ENCODE results near the gene ENDOD1. TPM values are rescaled to one million over a fixed set of nuclear protein-coding genes. Genes with fewer than 3 reads are reported as not detected.

ENDOD1 gene
- total and polyA plus RNA-seq, 4 experiments from 2014 or later, result 7.2 to 13.3 (median 11.6) TPM

- Histone ChIP-seq H3K4me1 (ENCODE audit: insufficient read depth, low read length) (peaks cover 15% of the 10 kb centered on the region), H3K9me3 (ENCODE audit: control insufficient read depth in 1 of 2, low read length in 2 of 2) (no peaks in the 10 kb centered on the region), H3K4me3 (ENCODE audit: low read length in 2 of 2) (no peak overlapping the region), H3K36me3 (ENCODE audit: insufficient read depth, low read length) (no peaks in the 10 kb centered on the region), H3K27ac (ENCODE audit: low read depth, low read length) (no peak overlapping the region), H3K27me3 (ENCODE audit: insufficient read depth, low read length) (no peaks in the 10 kb centered on the region)
- ChIA-PET POLR2A (ENCODE audit: partially characterized antibody) (interaction anchor here (1.0 to 13.9 kb wide), 2 partner anchors 17 to 23 kb away, joined by 3 to 376 read pairs; partner anchors contain the start of gene ENDOD1), CTCF (ENCODE audit: partially characterized antibody) (interaction anchor here (1.0 to 10.0 kb wide), 3 partner anchors 8 to 75 kb away, joined by 3 to 167 read pairs (median 4); partner anchors contain the start of gene SRSF8)
- Mint-ChIP-seq H3K4me1 (peaks cover 14 to 24% (median 21%) of the 10 kb centered on the region in 4 donors), H3K27me3 (peaks cover 0 to under 1% of the 10 kb centered on the region in 2 donors), H3K9me3 (no peaks in the 10 kb centered on the region), H3K4me3 (no peak overlapping the region), H3K27ac (no peak overlapping the region), H3K36me3 (peaks cover 6 to 7% of the 10 kb centered on the region in 2 donors)
- DNase-seq, result no peak
- intact Hi-C loops (cut with micrococcal nuclease), result no loop called here
Observed at GRCh38 chr11:95074792-95075563, 14.7 kb upstream of the ENDOD1 start.

- no peak for DNase-seq
- H3K9me3 Mint-ChIP-seq, result no peaks in the 10 kb centered on the region
- no peak overlapping the region for H3K4me3 ChIP-seq (ENCODE audit: low read length in 2 of 2)
- no peak overlapping the region for H3K4me3 Mint-ChIP-seq
- H3K27ac ChIP-seq (ENCODE audit: low read depth, low read length), result no peak overlapping the region
- H3K36me3 Mint-ChIP-seq, result no peaks in the 10 kb centered on the region
- H3K27me3 Mint-ChIP-seq, result peaks cover 0 to 5% of the 10 kb centered on the region in 2 donors
- no peaks in the 10 kb centered on the region for H3K27me3 ChIP-seq (ENCODE audit: insufficient read depth, low read length)
- intact Hi-C loops (cut with micrococcal nuclease), result no loop called here
- H3K27ac Mint-ChIP-seq, result no peak overlapping the region
- peaks cover 5 to 13% (median 12%) of the 10 kb centered on the region in 4 donors for H3K4me1 Mint-ChIP-seq
- no peaks in the 10 kb centered on the region for H3K36me3 ChIP-seq (ENCODE audit: insufficient read depth, low read length)
- POLR2A ChIA-PET (ENCODE audit: partially characterized antibody), result interaction anchor here (2.9 to 13.9 kb wide), 2 partner anchors 9 to 16 kb away, joined by 16 to 376 read pairs; partner anchors contain the start of genes ENDOD1 and SRSF8
- H3K4me1 ChIP-seq (ENCODE audit: insufficient read depth, low read length), result peaks cover under 1% of the 10 kb centered on the region
- H3K9me3 ChIP-seq (ENCODE audit: control insufficient read depth in 1 of 2, low read length in 2 of 2), result no peaks in the 10 kb centered on the region
- CTCF ChIA-PET (ENCODE audit: partially characterized antibody), result interaction anchor here (1.0 to 1.3 kb wide), 3 partner anchors 10 to 17 kb away, joined by 3 to 4 read pairs (median 3); partner anchors contain the start of gene SRSF8
Observed at GRCh38 chr11:95076416-95076815, 13.2 kb upstream of the ENDOD1 start.

GRCh38 chr11:95076981-95077380 lies 12.7 kb upstream of the ENDOD1 start:
- Histone ChIP-seq H3K4me1 (ENCODE audit: insufficient read depth, low read length) (no peaks in the 10 kb centered on the region), H3K9me3 (ENCODE audit: control insufficient read depth in 1 of 2, low read length in 2 of 2) (no peaks in the 10 kb centered on the region), H3K36me3 (ENCODE audit: insufficient read depth, low read length) (no peaks in the 10 kb centered on the region), H3K27me3 (ENCODE audit: insufficient read depth, low read length) (no peaks in the 10 kb centered on the region), H3K27ac (ENCODE audit: low read depth, low read length) (no peak overlapping the region), H3K4me3 (ENCODE audit: low read length in 2 of 2) (no peak overlapping the region)
- ChIA-PET CTCF (ENCODE audit: partially characterized antibody) (interaction anchor here (1.3 kb wide), 1 partner anchor 16 kb away, joined by 3 read pairs; no protein-coding TSS in a partner anchor), POLR2A (ENCODE audit: partially characterized antibody) (interaction anchor here (2.9 to 13.9 kb wide), 2 partner anchors 9 to 15 kb away, joined by 16 to 376 read pairs; partner anchors contain the start of genes ENDOD1 and SRSF8)
- Mint-ChIP-seq H3K27ac (no peak overlapping the region), H3K36me3 (no peaks in the 10 kb centered on the region), H3K4me1 (peaks cover 3 to 9% (median 8%) of the 10 kb centered on the region in 4 donors), H3K9me3 (no peaks in the 10 kb centered on the region), H3K4me3 (no peak overlapping the region), H3K27me3 (peaks cover 0 to 5% of the 10 kb centered on the region in 2 donors)
- DNase-seq, result no peak
- intact Hi-C loops (cut with micrococcal nuclease), result no loop called here

GRCh38 chr11:95078526-95078925 lies 11.1 kb upstream of the ENDOD1 start:
- Histone ChIP-seq H3K4me1 (ENCODE audit: insufficient read depth, low read length) (no peaks in the 10 kb centered on the region), H3K27me3 (ENCODE audit: insufficient read depth, low read length) (no peaks in the 10 kb centered on the region), H3K27ac (ENCODE audit: low read depth, low read length) (no peak overlapping the region), H3K36me3 (ENCODE audit: insufficient read depth, low read length) (no peaks in the 10 kb centered on the region), H3K4me3 (ENCODE audit: low read length in 2 of 2) (no peak overlapping the region), H3K9me3 (ENCODE audit: control insufficient read depth in 1 of 2, low read length in 2 of 2) (no peaks in the 10 kb centered on the region)
- CTCF ChIA-PET (ENCODE audit: partially characterized antibody), result interaction anchor here (1.7 kb wide), 1 partner anchor 9 kb away, joined by 9 read pairs; no protein-coding TSS in a partner anchor
- Mint-ChIP-seq H3K4me1 (peaks cover 0 to 3% (median 1%) of the 10 kb centered on the region in 4 donors), H3K9me3 (no peaks in the 10 kb centered on the region), H3K4me3 (no peak overlapping the region), H3K27me3 (peaks cover 0 to 9% of the 10 kb centered on the region in 2 donors), H3K36me3 (no peaks in the 10 kb centered on the region), H3K27ac (no peak overlapping the region)
- POLR2A ChIA-PET (ENCODE audit: partially characterized antibody), result interaction anchor here (2.6 to 2.9 kb wide), 2 partner anchors 11 kb away, joined by 13 to 16 read pairs; partner anchors contain the start of genes ENDOD1 and SRSF8
- intact Hi-C loops (cut with micrococcal nuclease), result no loop called here
- DNase-seq, result no peak

GRCh38 chr11:95081010-95081409 lies 8.6 kb upstream of the ENDOD1 start:
- H3K27me3 Mint-ChIP-seq, result peaks cover 0 to 9% of the 10 kb centered on the region in 2 donors
- H3K9me3 ChIP-seq (ENCODE audit: control insufficient read depth in 1 of 2, low read length in 2 of 2), result no peaks in the 10 kb centered on the region
- no peaks in the 10 kb centered on the region for H3K9me3 Mint-ChIP-seq
- no peak for DNase-seq
- H3K36me3 Mint-ChIP-seq, result no peaks in the 10 kb centered on the region
- CTCF ChIA-PET (ENCODE audit: partially characterized antibody), result interaction anchor here (1.6 to 7.3 kb wide), 2 partner anchors 12 kb away, joined by 6 to 74 read pairs; partner anchors contain the start of gene SRSF8
- no peak overlapping the region for H3K27ac Mint-ChIP-seq
- H3K4me3 Mint-ChIP-seq, result no peak overlapping the region
- intact Hi-C loops (cut with micrococcal nuclease), result loop anchor here (10.0 kb wide), 1 partner anchor 1336 kb away; the partner anchor contains the start of genes C11orf54 and TAF1D
- no peaks in the 10 kb centered on the region for H3K36me3 ChIP-seq (ENCODE audit: insufficient read depth, low read length)
- H3K4me1 Mint-ChIP-seq, result peaks cover 0 to 4% (median 0%) of the 10 kb centered on the region in 4 donors
- no peaks in the 10 kb centered on the region for H3K27me3 ChIP-seq (ENCODE audit: insufficient read depth, low read length)
- POLR2A ChIA-PET (ENCODE audit: partially characterized antibody), result interaction anchor here (0.7 to 3.1 kb wide), 2 partner anchors 8 to 13 kb away, joined by 3 to 20 read pairs; no protein-coding TSS in a partner anchor
- no peak overlapping the region for H3K4me3 ChIP-seq (ENCODE audit: low read length in 2 of 2)
- no peak overlapping the region for H3K27ac ChIP-seq (ENCODE audit: low read depth, low read length)
- no peaks in the 10 kb centered on the region for H3K4me1 ChIP-seq (ENCODE audit: insufficient read depth, low read length)

- no peak for DNase-seq
- intact Hi-C loops (cut with micrococcal nuclease), result loop anchor here (10.0 kb wide), 1 partner anchor 1337 kb away; the partner anchor contains the start of genes C11orf54 and TAF1D
- Mint-ChIP-seq H3K27me3 (peaks cover 0 to 9% of the 10 kb centered on the region in 2 donors), H3K4me1 (peaks cover 0 to 4% (median 0%) of the 10 kb centered on the region in 4 donors), H3K36me3 (no peaks in the 10 kb centered on the region), H3K9me3 (no peaks in the 10 kb centered on the region), H3K27ac (no peak overlapping the region), H3K4me3 (no peak overlapping the region)
- no peak overlapping the region for H3K4me3 ChIP-seq (ENCODE audit: low read length in 2 of 2)
- CTCF ChIA-PET (ENCODE audit: partially characterized antibody), result interaction anchor here (1.6 to 7.3 kb wide), 2 partner anchors 12 kb away, joined by 6 to 74 read pairs; partner anchors contain the start of gene SRSF8
- H3K27ac ChIP-seq (ENCODE audit: low read depth, low read length), result no peak overlapping the region
- no peaks in the 10 kb centered on the region for H3K9me3 ChIP-seq (ENCODE audit: control insufficient read depth in 1 of 2, low read length in 2 of 2)
- no peaks in the 10 kb centered on the region for H3K4me1 ChIP-seq (ENCODE audit: insufficient read depth, low read length)
- POLR2A ChIA-PET (ENCODE audit: partially characterized antibody), result interaction anchor here (3.1 kb wide), 1 partner anchor 13 kb away, joined by 20 read pairs; no protein-coding TSS in a partner anchor
- no peaks in the 10 kb centered on the region for H3K27me3 ChIP-seq (ENCODE audit: insufficient read depth, low read length)
- H3K36me3 ChIP-seq (ENCODE audit: insufficient read depth, low read length), result no peaks in the 10 kb centered on the region
Observed at GRCh38 chr11:95081412-95081811, 8.2 kb upstream of the ENDOD1 start.
